Caco-2 (cell line): ENCODE data around the gene RNASEH2A. TPM values are rescaled to one million over a fixed set of nuclear protein-coding genes. Genes with fewer than 3 reads are reported as not detected.

Experiments used
- Bru-seq: library from RNA; stranded (reverse); fragments of 400-500 nt; gene quantifications from one replicate; lab custom pipeline; 2021; lab: Mats Ljungman, UMichigan
- BruChase-seq, 2 experiments: library from RNA; stranded (reverse); fragments of 400-500 nt; gene quantifications; one replicate each; lab custom pipeline; 2021; lab: Mats Ljungman, UMichigan
- BruUV-seq: library from RNA; stranded (reverse); fragments of 400-500 nt; replicated peaks from 2 replicates; lab custom pipeline; 2021; lab: Mats Ljungman, UMichigan
- CTCF ChIA-PET: fragments of 300-600 bp; sonication (Branson Sonifier 250); formaldehyde crosslinking; loops from one replicate; lab custom pipeline; 2022; ENCODE audit warnings: antibody characterized with exemption; lab: Charles Lee
- POLR2A ChIA-PET: fragments of 300-600 bp; sonication (Branson Sonifier 250); formaldehyde crosslinking; loops from one replicate; lab custom pipeline; 2022; ENCODE audit warnings: antibody characterized with exemption; lab: Charles Lee
- DNase-seq, 2 experiments: peaks; one replicate each; pipeline versions ENCODE4 v3.0.0 to v3.0.0-alpha.2; 2020 to 2022
- H3K27me3 ChIP-seq: replicated peaks from 2 replicates; pipeline ENCODE4 v1.6.0; 2011; ENCODE audit warnings: low read length; ENCODE audit not compliant: control insufficient read depth, insufficient read depth
- H3K36me3 ChIP-seq: 2 replicates; pipeline ENCODE4 v1.5.1; 2011; ENCODE audit warnings: low read length; ENCODE audit not compliant: control insufficient read depth, insufficient read depth
- H3K4me1 ChIP-seq: fragments of 250-450 bp; sonication (Bioruptor Pico); 2 replicates; pipeline ENCODE4 v1.5.1; 2020; ENCODE audit warnings: mild to moderate bottlenecking
- H3K4me3 ChIP-seq: 2 replicates; pipeline ENCODE4 v1.5.1; 2011; ENCODE audit warnings: low read depth, mild to moderate bottlenecking, control low read depth, low read length
- H3K9me3 ChIP-seq: fragments of 250-450 bp; sonication (Bioruptor Pico); 2 replicates; pipeline ENCODE4 v1.5.1; 2020; ENCODE audit warnings: mild to moderate bottlenecking, moderate library complexity
- H3K27ac Mint-ChIP-seq: one replicate; pipeline ENCODE4 v1.8.0; 2022; ENCODE audit warnings: mixed read lengths; ENCODE audit not compliant: unreplicated experiment
- H3K27me3 Mint-ChIP-seq: one replicate; pipeline ENCODE4 v1.8.0; 2022; ENCODE audit warnings: mixed read lengths; ENCODE audit not compliant: insufficient read depth, unreplicated experiment
- H3K36me3 Mint-ChIP-seq: one replicate; pipeline ENCODE4 v1.8.0; 2022; ENCODE audit warnings: mild to moderate bottlenecking, mixed read lengths; ENCODE audit not compliant: insufficient read depth, unreplicated experiment
- H3K4me1 Mint-ChIP-seq: one replicate; pipeline ENCODE4 v1.8.0; 2022; ENCODE audit warnings: low read depth, mixed read lengths; ENCODE audit not compliant: unreplicated experiment
- H3K4me3 Mint-ChIP-seq: one replicate; pipeline ENCODE4 v1.8.0; 2022; ENCODE audit warnings: mild to moderate bottlenecking, moderate library complexity, mixed read lengths; ENCODE audit not compliant: unreplicated experiment
- H3K9me3 Mint-ChIP-seq: one replicate; pipeline ENCODE4 v1.8.0; 2022; ENCODE audit warnings: mixed read lengths; ENCODE audit not compliant: unreplicated experiment
- intact Hi-C: fragments of 100-400 bp; cut with micrococcal nuclease; formaldehyde crosslinking; loops from one replicate; pipeline ENCODE4 v1.10.0; 2022; ENCODE audit not compliant: unreplicated experiment
- long read RNA-seq: library from polyadenylated mRNA; stranded (forward); transcript quantifications from one replicate; pipeline ENCODE4 v2.0.0, GENCODE V29; 2022
- total RNA-seq: library from RNA; stranded (reverse); gene quantifications from 2 replicates; pipeline ENCODE4 v1.2.3, GENCODE V29; 2022
- TF ChIP-seq, protein P1 (sequence below), 2 experiments: fragments of 200-600 bp in 1 of 2; IDR thresholded peaks; 1 replicate in 1 of 2; 2 replicates in 1 of 2; pipeline versions ENCODE4 v1.5.1 to v1.8.0; 2011 to 2022; ENCODE audit warnings: antibody characterized with exemption in 1 of 2, control low read depth in 1 of 2, inconsistent platforms in 1 of 2, low read depth in 1 of 2, low read length in 1 of 2, mild to moderate bottlenecking in 1 of 2, moderate library complexity in 1 of 2; ENCODE audit not compliant: insufficient read depth in 1 of 2, severe bottlenecking in 1 of 2, unreplicated experiment in 1 of 2

The RNASEH2A gene
- total RNA-seq (30.9 and 37.6 TPM in 2 replicates), Bru-seq, nascent RNA (percentile 52 among the genes with signal in this experiment), BruChase-seq, experiment 1, labeled RNA remaining after a 2-hour chase (percentile 52 among the genes with signal in this experiment), BruChase-seq, experiment 2, labeled RNA remaining after a 6-hour chase (percentile 69 among the genes with signal in this experiment)
- long read RNA-seq, transcript RNASEH2A-201 (8 exons, 2,753 nt): major isoform, 89 of 96 reads
- long read RNA-seq, partial matches to known transcripts: 0 of 96 reads
- long read RNA-seq, other reads (novel, unspliced or antisense): 5 of 96 reads

- Histone ChIP-seq H3K27me3 (no peaks in the 10 kb centered on the region), H3K4me3 (peak within 1 kb of the TSS; percentile 73), H3K36me3 (no peaks in the 10 kb centered on the region; the same call in 1 of the 2 replicates), H3K9me3 (no peaks in the 10 kb centered on the region), H3K4me1 (peaks cover 8% of the 10 kb centered on the region; the same call in 1 of the 2 replicates)
- no TSS peak for BruUV-seq
- Mint-ChIP-seq H3K27ac (peak within 1 kb of the TSS; percentile 84), H3K4me1 (peaks cover 7% of the 10 kb centered on the region), H3K4me3 (peak within 1 kb of the TSS; percentile 99), H3K36me3 (peaks cover 18% of the 10 kb centered on the region), H3K27me3 (no peaks in the 10 kb centered on the region), H3K9me3 (no peaks in the 10 kb centered on the region)
- TF ChIP-seq, protein P1, sequence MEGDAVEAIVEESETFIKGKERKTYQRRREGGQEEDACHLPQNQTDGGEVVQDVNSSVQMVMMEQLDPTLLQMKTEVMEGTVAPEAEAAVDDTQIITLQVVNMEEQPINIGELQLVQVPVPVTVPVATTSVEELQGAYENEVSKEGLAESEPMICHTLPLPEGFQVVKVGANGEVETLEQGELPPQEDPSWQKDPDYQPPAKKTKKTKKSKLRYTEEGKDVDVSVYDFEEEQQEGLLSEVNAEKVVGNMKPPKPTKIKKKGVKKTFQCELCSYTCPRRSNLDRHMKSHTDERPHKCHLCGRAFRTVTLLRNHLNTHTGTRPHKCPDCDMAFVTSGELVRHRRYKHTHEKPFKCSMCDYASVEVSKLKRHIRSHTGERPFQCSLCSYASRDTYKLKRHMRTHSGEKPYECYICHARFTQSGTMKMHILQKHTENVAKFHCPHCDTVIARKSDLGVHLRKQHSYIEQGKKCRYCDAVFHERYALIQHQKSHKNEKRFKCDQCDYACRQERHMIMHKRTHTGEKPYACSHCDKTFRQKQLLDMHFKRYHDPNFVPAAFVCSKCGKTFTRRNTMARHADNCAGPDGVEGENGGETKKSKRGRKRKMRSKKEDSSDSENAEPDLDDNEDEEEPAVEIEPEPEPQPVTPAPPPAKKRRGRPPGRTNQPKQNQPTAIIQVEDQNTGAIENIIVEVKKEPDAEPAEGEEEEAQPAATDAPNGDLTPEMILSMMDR (IDR thresholded peaks at IDR 0.05; ENCODE audit: insufficient read depth in 1 of 2, low read depth in 1 of 2, low read length in 1 of 2, severe bottlenecking in 1 of 2, unreplicated experiment in 1 of 2): no peak
- CTCF ChIA-PET: interaction anchor here (0.7 to 1.3 kb wide), 5 partner anchors 14 to 84 kb away, joined by 3 to 4 read pairs (median 3); partner anchors contain the start of gene GCDH
- peak; percentile 84 to 90 for DNase-seq
- intact Hi-C loops: no loop called here
- POLR2A ChIA-PET: interaction anchor here (0.5 to 1.5 kb wide), 8 partner anchors 15 to 1834 kb away, joined by 3 to 10 read pairs (median 3); partner anchors contain the start of genes GET3 and JUNB
Observed at GRCh38 chr19:12806242-12807081, at the start of gene RNASEH2A. TSS of gene RNASEH2A (plus strand) at chr19:12806584. CDS start at chr19:12806674, 90 bp downstream.

GRCh38 chr19:12757544-12758274 is 48.7 kb upstream of the RNASEH2A start:
- TF ChIP-seq, protein P1 (IDR thresholded peaks at IDR 0.05; ENCODE audit: insufficient read depth in 1 of 2, low read depth in 1 of 2, low read length in 1 of 2, severe bottlenecking in 1 of 2, unreplicated experiment in 1 of 2): peak; percentile 74 to 80

More at GRCh38 chr19:12757544-12758274, 48.7 kb upstream of the RNASEH2A start:
- peaks cover 7% of the 10 kb centered on the region for H3K27me3 Mint-ChIP-seq
- intact Hi-C loops: no loop called here
- DNase-seq: peak; percentile 59 to 79
- BruUV-seq: no TSS peak
- Histone ChIP-seq H3K36me3 (no peaks in the 10 kb centered on the region), H3K4me1 (no peaks in the 10 kb centered on the region; the same call in 1 of the 2 replicates), H3K27me3 (no peaks in the 10 kb centered on the region), H3K4me3 (peak overlapping the region; percentile 4; the same call in 1 of the 2 replicates), H3K9me3 (no peaks in the 10 kb centered on the region)
- CTCF ChIA-PET: interaction anchor here (0.6 to 1.4 kb wide), 8 partner anchors 11 to 1627 kb away, joined by 3 to 7 read pairs (median 4); partner anchors contain the start of gene GET3
- no peaks in the 10 kb centered on the region for H3K4me1 Mint-ChIP-seq
- peaks cover 13% of the 10 kb centered on the region for H3K36me3 Mint-ChIP-seq
- no peak overlapping the region for H3K27ac Mint-ChIP-seq
- H3K4me3 Mint-ChIP-seq: peak overlapping the region; percentile 49
- POLR2A ChIA-PET: no interaction called here
- no peaks in the 10 kb centered on the region for H3K9me3 Mint-ChIP-seq
